ENCODE results near the gene STMP1.

Gene STMP1

DNA sequence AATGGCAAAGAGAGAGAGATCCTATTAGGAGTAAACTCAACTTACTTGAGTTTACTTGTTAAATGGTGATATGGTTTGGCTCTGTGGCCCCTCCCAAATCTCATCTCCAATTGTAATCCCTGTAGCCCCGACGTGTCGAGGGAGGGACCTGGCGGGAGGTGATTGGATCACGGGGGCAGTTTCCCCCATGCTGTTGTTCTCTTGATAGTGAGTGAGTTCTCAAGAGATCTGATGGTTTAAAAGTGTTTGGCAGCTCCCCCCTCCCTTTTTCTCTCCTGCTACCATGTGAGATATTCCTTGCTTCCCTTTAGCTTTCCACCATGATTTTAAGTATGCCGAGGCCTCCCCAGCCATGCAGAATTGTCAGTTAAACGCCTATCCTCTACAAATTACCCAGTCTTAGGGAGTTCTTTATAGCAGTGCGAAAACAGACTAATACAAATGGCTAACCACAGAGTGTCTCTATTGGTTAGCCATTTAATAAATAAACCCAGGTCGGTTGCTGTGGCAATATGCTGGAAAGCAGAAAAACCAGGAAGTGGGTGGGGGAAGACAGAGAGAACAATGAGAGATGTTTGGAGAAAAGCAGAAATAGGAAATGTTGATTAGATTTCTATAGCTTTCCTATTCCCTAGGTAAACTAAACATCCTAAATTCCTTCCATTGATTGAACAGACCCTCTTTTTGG, 3.0 kb upstream of the STMP1 start:
- no peak for TF ChIP-seq SIN3A (IDR thresholded peaks at IDR 0.05; ENCODE audit: borderline replicate concordance, insufficient read depth, low read length)
- no peak for TF ChIP-seq REST (IDR thresholded peaks at IDR 0.05; ENCODE audit: insufficient read depth in 1 of 2, low read depth in 2 of 2, low read length in 2 of 2)
- no peak for TF ChIP-seq TAF1 (IDR thresholded peaks at IDR 0.05; ENCODE audit: borderline replicate concordance, insufficient read depth, low read length)
- no peak for TF ChIP-seq POLR2AphosphoS5 (IDR thresholded peaks at IDR 0.05; ENCODE audit: low read depth, low read length)
- no peak for TF ChIP-seq FOXP2 (optimal IDR thresholded peaks at IDR 0.05; ENCODE audit: borderline replicate concordance, extremely low read depth, extremely low read length, insufficient read depth)

- no peak for TF ChIP-seq FOXP2 (optimal IDR thresholded peaks at IDR 0.05; ENCODE audit: borderline replicate concordance, extremely low read depth, extremely low read length, insufficient read depth)
- no peak for TF ChIP-seq REST (IDR thresholded peaks at IDR 0.05; ENCODE audit: insufficient read depth in 1 of 2, low read depth in 2 of 2, low read length in 2 of 2)
- TF ChIP-seq SIN3A (IDR thresholded peaks at IDR 0.05; ENCODE audit: borderline replicate concordance, insufficient read depth, low read length) = no peak
- no peak for TF ChIP-seq POLR2AphosphoS5 (IDR thresholded peaks at IDR 0.05; ENCODE audit: low read depth, low read length)
- no peak for TF ChIP-seq TAF1 (IDR thresholded peaks at IDR 0.05; ENCODE audit: borderline replicate concordance, insufficient read depth, low read length)
Measured at GRCh38 chr7:135661311-135662122, 797 bp upstream of the STMP1 start.

DNA sequence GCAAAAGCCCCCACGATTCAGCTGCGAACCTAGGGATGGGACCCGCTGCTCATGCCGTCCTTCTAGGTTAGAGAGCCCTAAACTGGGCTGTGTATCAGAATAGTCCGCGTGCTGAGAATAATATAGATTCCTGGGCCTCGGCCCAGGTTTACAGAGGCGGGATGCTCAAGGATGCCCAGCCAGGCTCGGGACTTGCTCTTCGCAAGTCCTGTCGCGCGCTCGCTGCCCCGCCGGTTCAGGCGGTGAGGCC, 266 bp upstream of the STMP1 start:
- TF ChIP-seq REST (IDR thresholded peaks at IDR 0.05; ENCODE audit: insufficient read depth in 1 of 2, low read depth in 2 of 2, low read length in 2 of 2) (no peak), TAF1 (IDR thresholded peaks at IDR 0.05; ENCODE audit: borderline replicate concordance, insufficient read depth, low read length) (no peak), FOXP2 (optimal IDR thresholded peaks at IDR 0.05; ENCODE audit: borderline replicate concordance, extremely low read depth, extremely low read length, insufficient read depth) (no peak), SIN3A (IDR thresholded peaks at IDR 0.05; ENCODE audit: borderline replicate concordance, insufficient read depth, low read length) (no peak), POLR2AphosphoS5 (IDR thresholded peaks at IDR 0.05; ENCODE audit: low read depth, low read length) (no peak)

- TF ChIP-seq TAF1 (IDR thresholded peaks at IDR 0.05; ENCODE audit: borderline replicate concordance, insufficient read depth, low read length) (no peak), SIN3A (IDR thresholded peaks at IDR 0.05; ENCODE audit: borderline replicate concordance, insufficient read depth, low read length) (no peak), POLR2AphosphoS5 (IDR thresholded peaks at IDR 0.05; ENCODE audit: low read depth, low read length) (no peak), REST (IDR thresholded peaks at IDR 0.05; ENCODE audit: insufficient read depth in 1 of 2, low read depth in 2 of 2, low read length in 2 of 2) (no peak), FOXP2 (optimal IDR thresholded peaks at IDR 0.05; ENCODE audit: borderline replicate concordance, extremely low read depth, extremely low read length, insufficient read depth) (no peak)
Measured at GRCh38 chr7:135664046-135664589, 1.8 kb downstream of the STMP1 start.

Measured in PFSK-1 (cell line).